HG02763 (cell line): Measurements from ENCODE around the gene PLXDC2.
"Not testable (repeated sequence)": the region's sequence is repeated elsewhere in the genome, so short reads cannot be mapped to it uniquely, and the experiment has no call there.

Experiments used
- ATAC-seq: cut with Tn5 transposase; IDR thresholded peaks from one replicate; pipeline ENCODE4 v1.9.1; 2021; ENCODE audit warnings: mild to moderate bottlenecking, moderate library complexity; ENCODE audit not compliant: unreplicated experiment

Gene PLXDC2

GRCh38 chr10:19970256-19970655 lies 154.0 kb downstream of the PLXDC2 start:
- no peak for ATAC-seq

DNA sequence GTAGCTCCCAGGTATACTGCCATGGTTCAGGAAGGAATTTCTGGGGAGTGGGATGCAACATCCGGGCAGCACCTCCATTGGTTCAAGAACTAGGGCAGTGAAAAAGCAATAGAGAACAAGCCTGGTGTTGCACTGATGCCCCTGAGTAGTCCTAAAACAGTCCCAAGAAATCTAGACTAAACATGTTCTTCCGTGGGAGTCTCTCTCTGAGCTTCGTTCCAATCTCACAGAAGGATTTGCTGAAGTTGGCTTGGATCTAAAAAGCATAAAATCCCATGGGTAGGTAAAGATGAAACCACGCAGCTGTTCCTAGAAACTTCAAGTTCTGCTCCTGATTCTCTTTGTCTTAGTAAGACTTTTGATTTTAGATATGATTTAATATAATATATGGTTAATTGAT lies 154.5 kb downstream of the PLXDC2 start:
- ATAC-seq: no peak

DNA sequence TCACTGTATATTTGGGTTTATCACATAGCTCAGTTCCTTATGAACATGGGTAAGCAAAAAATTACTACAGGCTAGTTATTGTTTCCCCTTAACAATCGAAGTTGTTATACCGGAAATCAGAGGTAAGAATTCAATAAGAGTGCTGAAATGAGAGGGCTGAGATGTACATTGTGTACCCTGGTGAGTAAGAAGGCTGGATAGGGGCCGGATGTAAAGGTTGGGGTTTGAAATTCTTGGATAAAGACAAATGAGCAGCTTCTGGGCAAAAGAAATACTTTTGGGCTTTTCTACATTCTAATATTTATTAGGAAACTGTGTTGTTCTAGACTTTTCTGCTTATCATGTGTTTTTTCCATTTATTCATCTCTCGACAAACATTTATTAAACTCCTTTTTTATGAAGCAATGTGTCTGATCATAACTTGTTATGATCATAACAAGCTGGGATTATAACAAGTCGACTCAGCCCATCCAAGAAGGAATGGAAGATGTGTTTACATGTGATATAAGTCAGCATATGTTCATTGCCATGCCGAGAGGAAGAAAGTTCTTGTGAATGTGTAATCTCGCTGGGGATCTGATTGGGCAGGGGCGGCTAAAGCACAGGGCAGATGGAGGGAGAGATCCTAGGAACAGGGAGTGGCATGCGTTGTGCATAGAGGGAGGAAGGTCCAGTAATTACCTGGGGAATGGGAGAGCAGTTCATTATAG lies 155.3 kb downstream of the PLXDC2 start:
- no peak for ATAC-seq

- ATAC-seq: no peak
These were observed 157.9 kb downstream of the PLXDC2 start for GRCh38 chr10:19974138-19974537.

GRCh38 chr10:19974554-19974953 lies 158.3 kb downstream of the PLXDC2 start:
- no peak for ATAC-seq

- no peak for ATAC-seq
These were observed 160.9 kb downstream of the PLXDC2 start for GRCh38 chr10:19977097-19977521.

- no peak for ATAC-seq
These were observed 163.4 kb downstream of the PLXDC2 start for GRCh38 chr10:19979628-19980027.

DNA sequence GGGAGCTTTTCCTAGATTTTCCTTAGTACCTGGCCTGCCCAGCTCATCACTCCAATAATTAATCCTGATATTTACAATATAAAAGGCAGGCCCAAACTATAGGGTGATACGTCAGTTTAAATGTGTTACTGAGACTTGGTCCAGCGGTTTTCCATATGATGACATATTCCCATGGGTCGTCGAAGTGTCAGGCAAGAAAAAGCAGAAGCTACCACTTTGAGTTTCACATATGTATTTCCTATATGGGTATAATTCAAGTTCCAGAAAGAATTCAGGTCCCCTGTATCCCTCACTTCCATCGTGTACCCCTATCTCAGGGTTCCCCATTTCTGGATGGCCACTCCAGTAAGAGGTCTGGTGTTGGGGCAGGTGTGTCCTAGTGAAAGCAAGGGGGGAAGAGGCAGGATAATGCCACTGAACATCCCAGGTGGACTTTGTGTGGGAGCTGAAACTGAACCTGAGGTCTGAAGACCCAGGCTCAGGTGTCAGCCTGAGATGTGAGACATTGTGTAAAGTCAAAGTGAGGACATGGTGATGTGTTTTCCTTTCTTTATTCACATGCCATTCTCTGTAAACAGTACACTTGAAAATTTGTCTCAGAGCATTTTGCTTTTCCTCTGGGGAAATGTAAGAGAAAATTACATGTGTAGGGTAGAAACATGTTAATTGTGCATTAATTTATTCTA lies 167.8 kb downstream of the PLXDC2 start:
- no peak for ATAC-seq

- ATAC-seq: no peak
These were observed 169.5 kb downstream of the PLXDC2 start for GRCh38 chr10:19985745-19986144.

DNA sequence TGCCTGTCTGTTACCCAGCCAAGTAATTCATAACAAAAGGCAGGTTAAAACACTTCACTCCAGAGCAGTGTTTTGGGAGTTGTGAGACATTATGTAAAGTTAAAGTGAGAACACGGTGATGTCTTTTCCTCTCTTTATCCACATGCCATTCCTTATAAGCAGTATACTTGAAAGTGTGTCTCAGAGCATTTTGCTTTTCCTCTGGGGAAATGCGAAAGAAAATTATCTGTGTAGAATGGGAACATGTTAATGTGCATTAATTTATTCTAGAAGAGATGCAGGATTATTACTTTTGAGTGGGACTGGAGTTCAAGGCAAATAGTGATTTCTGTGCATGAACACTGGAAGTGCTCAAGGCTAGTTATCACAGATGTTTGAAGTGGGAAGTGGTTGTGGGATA lies 170.4 kb downstream of the PLXDC2 start:
- no peak for ATAC-seq

- ATAC-seq: no peak
These were observed 171.7 kb downstream of the PLXDC2 start for GRCh38 chr10:19987931-19988330.

- ATAC-seq: peak; percentile 83
These were observed 177.6 kb downstream of the PLXDC2 start for GRCh38 chr10:19993714-19994315.

DNA sequence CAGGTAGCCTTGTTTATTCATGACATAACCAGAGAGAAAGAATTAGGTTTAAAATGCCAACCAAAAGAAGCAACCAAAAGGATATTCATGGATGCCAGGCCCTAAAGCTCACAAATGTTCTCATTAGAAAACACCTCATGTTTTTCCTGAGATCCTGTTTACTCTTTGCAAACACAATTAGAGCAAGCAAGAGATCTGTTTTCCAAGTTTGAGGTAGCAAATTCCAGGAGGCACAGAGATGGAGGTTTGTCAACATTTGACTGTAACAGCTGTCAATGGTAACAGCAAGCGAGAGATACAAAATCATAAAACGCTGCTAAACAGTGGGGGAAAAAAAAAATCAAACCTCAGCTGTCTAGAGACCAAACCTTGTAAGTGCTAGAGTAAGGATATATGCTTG lies 182.2 kb downstream of the PLXDC2 start:
- no peak for ATAC-seq

DNA sequence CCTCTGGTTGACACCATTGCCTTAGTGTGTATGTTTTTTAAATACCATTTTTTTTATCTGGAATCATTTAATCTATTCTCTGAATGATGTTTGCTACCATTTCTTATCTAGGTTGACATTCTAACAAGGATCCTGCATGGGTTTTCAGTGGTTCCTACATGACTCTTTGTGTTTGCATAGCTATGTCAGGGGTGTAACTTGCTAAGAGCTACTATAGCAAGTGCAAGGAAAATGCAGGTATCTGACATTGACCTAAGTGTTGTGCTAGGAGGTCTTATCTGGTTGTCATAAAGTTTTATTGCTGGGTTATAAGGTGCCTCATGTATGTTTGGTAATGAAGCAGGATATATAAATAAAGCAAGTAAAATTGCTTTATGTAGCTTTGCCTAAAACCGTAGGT lies 183.2 kb downstream of the PLXDC2 start:
- no peak for ATAC-seq

DNA sequence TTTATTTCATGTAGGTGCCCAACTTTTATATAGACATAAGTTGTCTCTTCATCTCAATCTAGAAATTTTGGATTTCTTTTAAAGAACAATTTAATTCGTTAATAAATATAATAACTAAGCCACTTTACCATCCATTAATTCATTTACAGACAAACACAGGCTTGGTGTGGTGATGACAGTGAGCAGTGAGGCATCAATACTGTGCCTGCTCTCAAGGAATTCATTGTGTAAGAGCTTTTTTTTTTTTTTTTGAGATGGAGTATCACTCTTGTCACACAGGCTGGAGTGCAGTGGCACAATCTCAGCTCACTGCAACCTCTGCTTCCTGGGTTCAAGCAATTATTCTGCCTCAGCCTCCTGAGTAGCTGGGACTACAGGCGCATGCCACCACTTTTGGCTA lies 185.8 kb downstream of the PLXDC2 start:
- ATAC-seq: not testable (repeated sequence)

- no peak for ATAC-seq
These were observed 186.4 kb downstream of the PLXDC2 start for GRCh38 chr10:20002657-20003056.

GRCh38 chr10:20004087-20004523 lies 187.9 kb downstream of the PLXDC2 start:
- ATAC-seq: peak; percentile 35

- no peak for ATAC-seq
These were observed 189.4 kb downstream of the PLXDC2 start for GRCh38 chr10:20005638-20006037.

DNA sequence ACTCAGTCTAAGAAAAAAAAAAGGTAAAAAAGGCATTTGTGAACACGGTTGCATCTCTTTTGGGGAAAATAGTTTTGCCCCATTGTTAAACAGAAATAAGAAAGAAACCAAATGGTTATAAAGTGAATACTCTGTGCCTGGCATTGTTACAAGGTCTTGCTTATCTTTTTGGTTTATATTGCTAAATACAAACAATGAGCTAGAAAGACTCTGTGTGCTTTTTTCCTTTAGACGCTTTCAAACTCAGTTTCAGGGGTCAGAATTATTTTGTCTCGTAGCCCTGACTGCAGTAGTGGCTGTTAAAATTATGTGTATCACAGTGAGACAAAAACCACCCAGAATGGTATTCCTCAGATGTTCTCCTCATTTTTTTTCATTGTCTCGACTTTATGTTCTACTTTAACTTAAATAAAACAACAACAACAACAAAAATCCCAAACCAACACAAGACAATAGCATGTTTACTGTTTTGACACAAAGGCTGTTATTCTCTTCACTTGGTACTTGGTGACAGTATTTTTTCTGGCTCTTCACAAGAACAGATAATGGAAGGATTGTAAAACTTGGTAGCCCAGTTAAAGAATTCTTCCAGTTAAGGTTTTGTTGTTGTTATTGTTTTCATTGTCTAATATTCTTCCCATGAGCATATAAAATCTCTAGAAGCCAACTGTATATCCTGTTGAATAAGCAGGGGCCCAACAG lies 190.1 kb downstream of the PLXDC2 start:
- ATAC-seq: no peak

- no peak for ATAC-seq
These were observed 191.2 kb downstream of the PLXDC2 start for GRCh38 chr10:20007426-20007825.

- no peak for ATAC-seq
These were observed 197.9 kb downstream of the PLXDC2 start for GRCh38 chr10:20013991-20014750.
